ENCODE results near the gene RASGEF1C.

RASGEF1C gene

DNA sequence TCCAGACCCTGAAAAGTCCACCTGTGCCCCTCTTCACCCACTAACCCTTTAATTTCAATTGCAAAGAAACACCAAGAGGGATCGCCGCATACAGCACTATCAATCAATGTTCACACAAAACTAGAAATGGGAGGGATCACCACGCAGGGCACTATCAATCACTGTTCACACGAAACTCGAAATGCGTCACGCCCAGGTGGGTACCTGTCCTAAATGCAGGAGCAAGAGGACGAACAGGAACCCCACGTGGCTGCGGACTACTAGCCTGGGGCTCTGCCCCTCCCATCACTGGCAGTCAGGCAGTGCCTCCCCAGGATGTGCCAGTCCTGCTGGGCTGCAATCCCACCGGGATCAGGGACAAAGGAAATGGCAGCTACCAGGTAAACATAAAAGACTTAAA is 28.2 kb downstream of the RASGEF1C start (continued):
- TF ChIP-seq, protein P1, sequence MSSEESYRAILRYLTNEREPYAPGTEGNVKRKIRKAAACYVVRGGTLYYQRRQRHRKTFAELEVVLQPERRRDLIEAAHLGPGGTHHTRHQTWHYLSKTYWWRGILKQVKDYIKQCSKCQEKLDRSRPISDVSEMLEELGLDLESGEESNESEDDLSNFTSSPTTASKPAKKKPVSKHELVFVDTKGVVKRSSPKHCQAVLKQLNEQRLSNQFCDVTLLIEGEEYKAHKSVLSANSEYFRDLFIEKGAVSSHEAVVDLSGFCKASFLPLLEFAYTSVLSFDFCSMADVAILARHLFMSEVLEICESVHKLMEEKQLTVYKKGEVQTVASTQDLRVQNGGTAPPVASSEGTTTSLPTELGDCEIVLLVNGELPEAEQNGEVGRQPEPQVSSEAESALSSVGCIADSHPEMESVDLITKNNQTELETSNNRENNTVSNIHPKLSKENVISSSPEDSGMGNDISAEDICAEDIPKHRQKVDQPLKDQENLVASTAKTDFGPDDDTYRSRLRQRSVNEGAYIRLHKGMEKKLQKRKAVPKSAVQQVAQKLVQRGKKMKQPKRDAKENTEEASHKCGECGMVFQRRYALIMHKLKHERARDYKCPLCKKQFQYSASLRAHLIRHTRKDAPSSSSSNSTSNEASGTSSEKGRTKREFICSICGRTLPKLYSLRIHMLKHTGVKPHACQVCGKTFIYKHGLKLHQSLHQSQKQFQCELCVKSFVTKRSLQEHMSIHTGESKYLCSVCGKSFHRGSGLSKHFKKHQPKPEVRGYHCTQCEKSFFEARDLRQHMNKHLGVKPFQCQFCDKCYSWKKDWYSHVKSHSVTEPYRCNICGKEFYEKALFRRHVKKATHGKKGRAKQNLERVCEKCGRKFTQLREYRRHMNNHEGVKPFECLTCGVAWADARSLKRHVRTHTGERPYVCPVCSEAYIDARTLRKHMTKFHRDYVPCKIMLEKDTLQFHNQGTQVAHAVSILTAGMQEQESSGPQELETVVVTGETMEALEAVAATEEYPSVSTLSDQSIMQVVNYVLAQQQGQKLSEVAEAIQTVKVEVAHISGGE (tag by site-specific recombination; conservative IDR thresholded peaks at IDR 0.05; ENCODE audit: low read depth), result no peak
- TF ChIP-seq, protein P2, sequence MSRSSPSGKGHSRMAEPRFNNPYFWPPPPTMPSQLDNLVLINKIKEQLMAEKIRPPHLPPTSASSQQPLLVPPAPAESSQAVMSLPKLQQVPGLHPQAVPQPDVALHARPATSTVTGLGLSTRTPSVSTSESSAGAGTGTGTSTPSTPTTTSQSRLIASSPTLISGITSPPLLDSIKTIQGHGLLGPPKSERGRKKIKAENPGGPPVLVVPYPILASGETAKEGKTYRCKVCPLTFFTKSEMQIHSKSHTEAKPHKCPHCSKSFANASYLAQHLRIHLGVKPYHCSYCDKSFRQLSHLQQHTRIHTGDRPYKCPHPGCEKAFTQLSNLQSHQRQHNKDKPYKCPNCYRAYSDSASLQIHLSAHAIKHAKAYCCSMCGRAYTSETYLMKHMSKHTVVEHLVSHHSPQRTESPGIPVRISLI (tag by site-specific recombination; IDR thresholded peaks at IDR 0.05), result no peak
- TF ChIP-seq, protein P3, sequence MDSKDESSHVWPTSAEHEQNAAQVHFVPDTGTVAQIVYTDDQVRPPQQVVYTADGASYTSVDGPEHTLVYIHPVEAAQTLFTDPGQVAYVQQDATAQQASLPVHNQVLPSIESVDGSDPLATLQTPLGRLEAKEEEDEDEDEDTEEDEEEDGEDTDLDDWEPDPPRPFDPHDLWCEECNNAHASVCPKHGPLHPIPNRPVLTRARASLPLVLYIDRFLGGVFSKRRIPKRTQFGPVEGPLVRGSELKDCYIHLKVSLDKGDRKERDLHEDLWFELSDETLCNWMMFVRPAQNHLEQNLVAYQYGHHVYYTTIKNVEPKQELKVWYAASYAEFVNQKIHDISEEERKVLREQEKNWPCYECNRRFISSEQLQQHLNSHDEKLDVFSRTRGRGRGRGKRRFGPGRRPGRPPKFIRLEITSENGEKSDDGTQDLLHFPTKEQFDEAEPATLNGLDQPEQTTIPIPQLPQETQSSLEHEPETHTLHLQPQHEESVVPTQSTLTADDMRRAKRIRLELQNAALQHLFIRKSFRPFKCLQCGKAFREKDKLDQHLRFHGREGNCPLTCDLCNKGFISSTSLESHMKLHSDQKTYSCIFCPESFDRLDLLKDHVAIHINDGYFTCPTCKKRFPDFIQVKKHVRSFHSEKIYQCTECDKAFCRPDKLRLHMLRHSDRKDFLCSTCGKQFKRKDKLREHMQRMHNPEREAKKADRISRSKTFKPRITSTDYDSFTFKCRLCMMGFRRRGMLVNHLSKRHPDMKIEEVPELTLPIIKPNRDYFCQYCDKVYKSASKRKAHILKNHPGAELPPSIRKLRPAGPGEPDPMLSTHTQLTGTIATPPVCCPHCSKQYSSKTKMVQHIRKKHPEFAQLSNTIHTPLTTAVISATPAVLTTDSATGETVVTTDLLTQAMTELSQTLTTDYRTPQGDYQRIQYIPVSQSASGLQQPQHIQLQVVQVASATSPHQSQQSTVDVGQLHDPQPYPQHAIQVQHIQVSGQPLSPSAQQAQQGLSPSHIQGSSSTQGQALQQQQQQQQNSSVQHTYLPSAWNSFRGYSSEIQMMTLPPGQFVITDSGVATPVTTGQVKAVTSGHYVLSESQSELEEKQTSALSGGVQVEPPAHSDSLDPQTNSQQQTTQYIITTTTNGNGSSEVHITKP (tag by site-specific recombination; IDR thresholded peaks at IDR 0.05), result no peak
- no peak for TF ChIP-seq KLF1 (tag by site-specific recombination; IDR thresholded peaks at IDR 0.05)
- TF ChIP-seq, protein P4, sequence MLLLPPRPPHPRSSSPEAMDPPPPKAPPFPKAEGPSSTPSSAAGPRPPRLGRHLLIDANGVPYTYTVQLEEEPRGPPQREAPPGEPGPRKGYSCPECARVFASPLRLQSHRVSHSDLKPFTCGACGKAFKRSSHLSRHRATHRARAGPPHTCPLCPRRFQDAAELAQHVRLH (tag by site-specific recombination; IDR thresholded peaks at IDR 0.05), result no peak
- no peak for TF ChIP-seq ZNF629 (tag by site-specific recombination; IDR thresholded peaks at IDR 0.05)
- TF ChIP-seq OVOL3 (tag by site-specific recombination; IDR thresholded peaks at IDR 0.05), result no peak
- no peak for TF ChIP-seq KLF10 (tag by site-specific recombination; IDR thresholded peaks at IDR 0.05)

DNA sequence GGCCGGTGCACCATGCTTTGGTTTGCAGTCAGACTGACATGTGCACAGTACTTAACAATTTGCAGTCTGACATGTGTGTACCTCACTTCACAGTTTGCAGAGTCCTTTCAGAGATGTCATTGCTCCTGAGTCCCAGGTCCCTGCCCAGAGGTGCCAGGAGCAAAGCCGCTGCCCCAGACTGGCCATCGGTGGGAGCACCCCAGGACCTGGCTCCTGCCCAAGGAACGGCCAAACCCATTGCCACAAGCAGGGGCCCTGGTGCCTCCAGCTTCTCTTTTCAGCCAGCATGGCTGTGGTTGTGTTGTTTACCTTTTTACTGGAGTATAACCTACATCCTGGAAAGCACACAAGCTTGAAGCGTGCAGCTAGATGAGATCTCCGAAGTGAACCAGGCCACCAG is 28.6 kb downstream of the RASGEF1C start:
- ChIA-PET POLR2A (no interaction called here), CTCF (no interaction called here)
- H3K9me3 ChIP-seq (ENCODE audit: control insufficient read depth, insufficient read depth, low read depth, low read length), result no peaks in the 10 kb centered on the region
- no peak overlapping the region for H3K4me3 ChIP-seq (ENCODE audit: low read depth, low read length)
- no peak overlapping the region for H3K27ac ChIP-seq (ENCODE audit: extremely low read depth, low read depth, low read length)
- H3K36me3 ChIP-seq (ENCODE audit: control insufficient read depth in 2 of 2, insufficient read depth in 1 of 2, low read length in 2 of 2), result no peaks in the 10 kb centered on the region
- H3K4me1 ChIP-seq (ENCODE audit: control insufficient read depth, insufficient read depth, low read length), result no peaks in the 10 kb centered on the region
- TF ChIP-seq ZNF548 (tag by site-specific recombination; IDR thresholded peaks at IDR 0.05), result no peak
- TF ChIP-seq, protein P5, sequence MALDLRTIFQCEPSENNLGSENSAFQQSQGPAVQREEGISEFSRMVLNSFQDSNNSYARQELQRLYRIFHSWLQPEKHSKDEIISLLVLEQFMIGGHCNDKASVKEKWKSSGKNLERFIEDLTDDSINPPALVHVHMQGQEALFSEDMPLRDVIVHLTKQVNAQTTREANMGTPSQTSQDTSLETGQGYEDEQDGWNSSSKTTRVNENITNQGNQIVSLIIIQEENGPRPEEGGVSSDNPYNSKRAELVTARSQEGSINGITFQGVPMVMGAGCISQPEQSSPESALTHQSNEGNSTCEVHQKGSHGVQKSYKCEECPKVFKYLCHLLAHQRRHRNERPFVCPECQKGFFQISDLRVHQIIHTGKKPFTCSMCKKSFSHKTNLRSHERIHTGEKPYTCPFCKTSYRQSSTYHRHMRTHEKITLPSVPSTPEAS (tag by site-specific recombination; IDR thresholded peaks at IDR 0.05), result no peak
- TF ChIP-seq, protein P3 (tag by site-specific recombination; IDR thresholded peaks at IDR 0.05), result no peak
- no peak for TF ChIP-seq HOXD13 (CRISPR knock-in tag; IDR thresholded peaks at IDR 0.05; ENCODE audit: borderline replicate concordance)
- TF ChIP-seq, protein P6, sequence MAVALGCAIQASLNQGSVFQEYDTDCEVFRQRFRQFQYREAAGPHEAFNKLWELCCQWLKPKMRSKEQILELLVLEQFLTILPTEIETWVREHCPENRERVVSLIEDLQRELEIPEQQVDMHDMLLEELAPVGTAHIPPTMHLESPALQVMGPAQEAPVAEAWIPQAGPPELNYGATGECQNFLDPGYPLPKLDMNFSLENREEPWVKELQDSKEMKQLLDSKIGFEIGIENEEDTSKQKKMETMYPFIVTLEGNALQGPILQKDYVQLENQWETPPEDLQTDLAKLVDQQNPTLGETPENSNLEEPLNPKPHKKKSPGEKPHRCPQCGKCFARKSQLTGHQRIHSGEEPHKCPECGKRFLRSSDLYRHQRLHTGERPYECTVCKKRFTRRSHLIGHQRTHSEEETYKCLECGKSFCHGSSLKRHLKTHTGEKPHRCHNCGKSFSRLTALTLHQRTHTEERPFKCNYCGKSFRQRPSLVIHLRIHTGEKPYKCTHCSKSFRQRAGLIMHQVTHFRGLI (tag by site-specific recombination; IDR thresholded peaks at IDR 0.05), result no peak
- TF ChIP-seq, protein P1 (tag by site-specific recombination; conservative IDR thresholded peaks at IDR 0.05; ENCODE audit: low read depth), result no peak
- no peak for TF ChIP-seq ZNF843 (tag by site-specific recombination; IDR thresholded peaks at IDR 0.05)
- no peak for TF ChIP-seq KLF10 (tag by site-specific recombination; IDR thresholded peaks at IDR 0.05)
- no peak for TF ChIP-seq ZSCAN16 (tag by site-specific recombination; IDR thresholded peaks at IDR 0.05)
- no peak for TF ChIP-seq GLIS1 (tag by site-specific recombination; IDR thresholded peaks at IDR 0.05)
- TF ChIP-seq ZNF16 (tag by site-specific recombination; IDR thresholded peaks at IDR 0.05; ENCODE audit: low read depth), result no peak
- TF ChIP-seq SETDB1 (IDR thresholded peaks at IDR 0.05; ENCODE audit: insufficient read length, low read length), result no peak
